ENCODE measurements around the gene PKP4. TPM values are rescaled to one million over a fixed set of nuclear protein-coding genes. Genes with fewer than 3 reads are reported as not detected.

The PKP4 gene
- total and polyA plus RNA-seq, 2 donors (not counting 1 experiment from before 2014, with no cell fraction given): 2.0 to 13.3 TPM

- Histone ChIP-seq H3K27me3 (replicated peaks in 1 of 4; ENCODE audit: control extremely low read depth in 1 of 4, control insufficient read depth in 3 of 4, insufficient read depth in 4 of 4, low read length in 3 of 4) (no peaks in the 10 kb centered on the region), H3K27ac (ENCODE audit: low read length in 2 of 2) (no peak overlapping the region), H4K20me1 (ENCODE audit: control insufficient read depth, insufficient read depth, low read length, poor library complexity, severe bottlenecking) (no peaks in the 10 kb centered on the region), H3K4me2 (replicated peaks; ENCODE audit: low read depth, low read length, poor library complexity, severe bottlenecking) (no peak overlapping the region), H2AFZ (ENCODE audit: insufficient read depth, low read depth, low read length, poor library complexity, severe bottlenecking) (no peak overlapping the region), H3K4me3 (ENCODE audit: control extremely low read depth in 1 of 5, extremely low read depth in 1 of 5, insufficient read depth in 1 of 5, low read depth in 2 of 5, low read length in 4 of 5) (no peak overlapping the region), H3K9me3 (ENCODE audit: control extremely low read depth in 1 of 3, control insufficient read depth in 2 of 3, insufficient read depth in 1 of 3, low read length in 2 of 3) (no peaks in the 10 kb centered on the region), H3K4me1 (ENCODE audit: control insufficient read depth in 2 of 2, insufficient read depth in 2 of 2, low read length in 2 of 2) (no peaks in the 10 kb centered on the region), H3K79me2 (ENCODE audit: control insufficient read depth, insufficient read depth, low read length) (no peaks in the 10 kb centered on the region), H3K9ac (ENCODE audit: low read length) (no peak overlapping the region), H3K36me3 (replicated peaks in 1 of 2; ENCODE audit: control extremely low read depth in 1 of 2, control insufficient read depth in 1 of 2, extremely low read depth in 1 of 2, insufficient read depth in 2 of 2, low read length in 1 of 2) (no peaks in the 10 kb centered on the region)
- ChIA-PET CTCF (no interaction called here), POLR2A (no interaction called here)
- H3K9me3 Mint-ChIP-seq (ENCODE audit: insufficient read depth): no peaks in the 10 kb centered on the region
- intact Hi-C loops (cut with micrococcal nuclease): no loop called here
- peaks cover 3% of the 10 kb centered on the region for H3K27me3 Mint-ChIP-seq
- no peak overlapping the region for H3K27ac Mint-ChIP-seq
- no peak overlapping the region for H3K4me3 Mint-ChIP-seq
- no peak for TF ChIP-seq CTCF (IDR thresholded peaks at IDR 0.05)
- no peak for TF ChIP-seq EZH2 (IDR thresholded peaks at IDR 0.05; ENCODE audit: borderline replicate concordance, insufficient read depth, low read depth, low read length, poor library complexity, severe bottlenecking)
- WGBS (ENCODE audit: insufficient coverage): 100% methylated on average over 1 of the region's 2 CpGs
- DNase-seq: no peak
- ATAC-seq (ENCODE audit: low read depth): no peak
- H3K4me1 Mint-ChIP-seq: no peaks in the 10 kb centered on the region
Measured at GRCh38 chr2:158690823-158691222, 234.1 kb downstream of the PKP4 start.

GRCh38 chr2:158691619-158692018, 234.9 kb downstream of the PKP4 start:
- DNase-seq (no peak), ATAC-seq (ENCODE audit: low read depth) (no peak)
- H3K4me3 Mint-ChIP-seq: no peak overlapping the region
- Histone ChIP-seq H3K9me3 (ENCODE audit: control extremely low read depth in 1 of 3, control insufficient read depth in 2 of 3, insufficient read depth in 1 of 3, low read length in 2 of 3) (no peaks in the 10 kb centered on the region), H3K9ac (ENCODE audit: low read length) (no peak overlapping the region), H3K4me1 (ENCODE audit: control insufficient read depth in 2 of 2, insufficient read depth in 2 of 2, low read length in 2 of 2) (no peaks in the 10 kb centered on the region), H3K27me3 (replicated peaks in 1 of 4; ENCODE audit: control extremely low read depth in 1 of 4, control insufficient read depth in 3 of 4, insufficient read depth in 4 of 4, low read length in 3 of 4) (no peaks in the 10 kb centered on the region), H2AFZ (ENCODE audit: insufficient read depth, low read depth, low read length, poor library complexity, severe bottlenecking) (no peak overlapping the region), H3K4me2 (replicated peaks; ENCODE audit: low read depth, low read length, poor library complexity, severe bottlenecking) (no peak overlapping the region), H3K79me2 (ENCODE audit: control insufficient read depth, insufficient read depth, low read length) (no peaks in the 10 kb centered on the region), H3K27ac (ENCODE audit: low read length in 2 of 2) (no peak overlapping the region), H3K36me3 (replicated peaks in 1 of 2; ENCODE audit: control extremely low read depth in 1 of 2, control insufficient read depth in 1 of 2, extremely low read depth in 1 of 2, insufficient read depth in 2 of 2, low read length in 1 of 2) (no peaks in the 10 kb centered on the region), H3K4me3 (ENCODE audit: control extremely low read depth in 1 of 5, extremely low read depth in 1 of 5, insufficient read depth in 1 of 5, low read depth in 2 of 5, low read length in 4 of 5) (no peak overlapping the region), H4K20me1 (ENCODE audit: control insufficient read depth, insufficient read depth, low read length, poor library complexity, severe bottlenecking) (no peaks in the 10 kb centered on the region)
- CTCF ChIA-PET: no interaction called here
- H3K9me3 Mint-ChIP-seq (ENCODE audit: insufficient read depth): peaks cover 2% of the 10 kb centered on the region
- POLR2A ChIA-PET: no interaction called here
- intact Hi-C loops (cut with micrococcal nuclease): no loop called here
- H3K4me1 Mint-ChIP-seq: no peaks in the 10 kb centered on the region
- H3K27me3 Mint-ChIP-seq: peaks cover 3% of the 10 kb centered on the region
- 53% methylated on average over 2 of the region's 4 CpGs for WGBS (ENCODE audit: insufficient coverage)
- TF ChIP-seq CTCF (IDR thresholded peaks at IDR 0.05) (no peak), EZH2 (IDR thresholded peaks at IDR 0.05; ENCODE audit: borderline replicate concordance, insufficient read depth, low read depth, low read length, poor library complexity, severe bottlenecking) (no peak)
- no peak overlapping the region for H3K27ac Mint-ChIP-seq
